GM12865 (cell line): ENCODE data around the gene IGFN1.

ENCODE experiments used
- DNase-seq: peaks from one replicate; pipeline ENCODE4 v3.0.0; 2010; ENCODE audit warnings: low read depth
- H3K4me3 ChIP-seq: 2 replicates; pipeline ENCODE4 v1.5.1; 2011; ENCODE audit warnings: mild to moderate bottlenecking, low read depth, low read length, control low read depth
- TF ChIP-seq, protein P1 (sequence below): IDR thresholded peaks from 2 replicates; pipeline ENCODE4 v1.5.1; 2011; ENCODE audit warnings: low read length, control low read depth, low read depth, inconsistent platforms; ENCODE audit not compliant: insufficient read depth; ENCODE audit errors: missing control alignments

The IGFN1 gene

DNA sequence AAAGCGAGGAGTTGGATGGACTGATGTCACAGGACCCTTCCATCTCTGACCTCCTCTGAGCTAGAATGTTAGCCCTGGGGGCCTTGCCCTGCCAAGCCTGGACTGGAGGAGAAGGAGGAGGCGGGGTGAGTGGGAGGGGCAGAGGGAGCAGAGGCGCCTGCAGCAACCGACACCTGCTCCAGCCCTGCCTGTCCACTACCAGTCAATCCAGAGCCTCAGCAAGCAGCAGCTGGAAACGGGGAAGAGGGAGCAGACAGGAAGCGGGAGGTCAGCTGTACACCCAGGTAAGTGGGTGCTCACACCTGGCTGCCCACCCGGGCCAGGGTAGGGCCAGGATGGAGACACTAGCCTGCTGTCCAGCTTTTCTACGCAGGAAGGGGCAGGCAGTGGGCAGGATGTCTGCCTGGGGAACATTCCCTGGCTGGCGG lies at the start of gene IGFN1:
Gene IGFN1, plus strand, starts transcription at position 201 of the 428 bp plus-strand sequence. CDS start 2,470 bp downstream, outside the sequence.
- no peak for DNase-seq
- TF ChIP-seq, protein P1, sequence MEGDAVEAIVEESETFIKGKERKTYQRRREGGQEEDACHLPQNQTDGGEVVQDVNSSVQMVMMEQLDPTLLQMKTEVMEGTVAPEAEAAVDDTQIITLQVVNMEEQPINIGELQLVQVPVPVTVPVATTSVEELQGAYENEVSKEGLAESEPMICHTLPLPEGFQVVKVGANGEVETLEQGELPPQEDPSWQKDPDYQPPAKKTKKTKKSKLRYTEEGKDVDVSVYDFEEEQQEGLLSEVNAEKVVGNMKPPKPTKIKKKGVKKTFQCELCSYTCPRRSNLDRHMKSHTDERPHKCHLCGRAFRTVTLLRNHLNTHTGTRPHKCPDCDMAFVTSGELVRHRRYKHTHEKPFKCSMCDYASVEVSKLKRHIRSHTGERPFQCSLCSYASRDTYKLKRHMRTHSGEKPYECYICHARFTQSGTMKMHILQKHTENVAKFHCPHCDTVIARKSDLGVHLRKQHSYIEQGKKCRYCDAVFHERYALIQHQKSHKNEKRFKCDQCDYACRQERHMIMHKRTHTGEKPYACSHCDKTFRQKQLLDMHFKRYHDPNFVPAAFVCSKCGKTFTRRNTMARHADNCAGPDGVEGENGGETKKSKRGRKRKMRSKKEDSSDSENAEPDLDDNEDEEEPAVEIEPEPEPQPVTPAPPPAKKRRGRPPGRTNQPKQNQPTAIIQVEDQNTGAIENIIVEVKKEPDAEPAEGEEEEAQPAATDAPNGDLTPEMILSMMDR, result no peak
- no peak within 1 kb of the TSS for H3K4me3 ChIP-seq

DNA sequence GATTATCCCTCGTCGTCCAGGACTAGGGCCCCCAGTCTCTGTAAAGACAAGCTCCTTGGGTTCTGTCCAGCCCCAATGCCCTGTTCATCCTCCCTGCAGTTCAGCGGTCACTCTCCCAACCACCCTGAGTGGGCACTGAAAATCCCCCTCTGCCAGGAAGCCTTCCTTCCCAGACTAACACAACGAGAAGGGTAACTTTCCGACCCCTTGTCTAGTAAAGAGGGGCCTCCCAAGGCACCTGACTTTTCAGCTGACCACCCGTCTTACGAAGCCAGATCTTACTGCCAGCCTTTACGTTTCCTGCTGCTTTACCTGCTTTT lies 49.7 kb upstream of the IGFN1 start:
- DNase-seq, result no peak
- TF ChIP-seq, protein P1, result no peak
- H3K4me3 ChIP-seq, result no peak overlapping the region

DNA sequence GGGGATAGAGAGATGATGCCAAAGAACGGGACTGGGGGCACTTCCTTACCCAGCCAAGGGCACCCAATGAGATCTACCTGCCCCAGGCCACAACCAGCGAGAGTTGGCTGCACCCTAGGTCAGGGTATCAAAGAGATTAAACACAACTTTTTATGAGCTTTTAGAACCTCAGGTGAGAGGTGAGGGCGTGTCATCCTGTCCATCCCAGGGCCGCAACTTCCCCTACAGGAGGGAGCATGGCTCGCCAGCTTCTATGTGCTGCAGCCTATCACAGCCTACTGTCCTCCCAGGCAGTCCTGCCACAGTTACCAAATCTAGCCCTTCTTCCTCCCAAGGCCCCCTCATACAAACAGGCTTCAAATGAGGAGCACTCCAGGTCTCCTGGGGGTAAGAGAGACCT lies 49.2 kb upstream of the IGFN1 start:
- TF ChIP-seq, protein P1, result no peak

DNA sequence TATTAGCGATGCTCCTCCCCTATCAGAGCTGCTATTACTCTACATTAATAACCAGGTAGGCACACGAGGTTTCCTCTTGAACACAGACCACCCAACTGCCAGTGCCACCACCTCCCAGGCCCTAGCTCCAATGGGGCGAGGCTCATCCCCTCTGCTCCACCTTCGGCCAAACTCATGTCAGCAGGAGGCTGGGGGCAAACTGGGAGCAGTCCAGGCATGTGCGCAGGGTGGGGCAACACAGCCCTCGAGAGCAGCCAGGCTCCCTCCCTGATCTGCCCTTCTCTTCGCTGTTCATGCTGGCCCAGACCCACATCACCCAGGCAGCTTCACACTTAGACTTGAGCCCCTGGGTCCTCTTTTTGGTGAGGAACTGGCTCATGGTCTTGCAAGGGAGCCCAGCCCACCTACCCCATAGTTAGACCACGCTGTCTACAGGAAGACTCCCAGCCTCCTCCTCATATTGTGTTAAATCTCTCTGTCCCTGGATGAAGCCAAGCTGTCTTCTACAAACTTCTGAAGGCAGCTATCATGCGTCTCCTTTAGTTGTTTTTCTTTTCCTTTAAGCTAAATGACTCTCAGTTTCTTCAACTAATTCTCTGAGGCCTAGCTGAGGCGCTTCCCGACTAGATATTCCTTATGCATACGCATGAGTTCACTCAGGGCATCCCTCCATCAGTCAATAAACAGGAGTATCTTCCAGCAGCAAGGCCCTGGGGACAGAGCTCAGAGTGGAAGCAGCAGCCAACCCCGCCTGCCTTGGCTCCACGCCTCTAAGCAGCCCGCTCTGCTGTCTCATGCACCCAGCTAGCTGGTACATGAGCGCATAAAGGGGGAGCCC lies 48.4 kb upstream of the IGFN1 start:
- no peak overlapping the region for H3K4me3 ChIP-seq
- TF ChIP-seq, protein P1, result no peak
- DNase-seq, result no peak

More for the DNA sequence above, 49.2 kb upstream of the IGFN1 start:
- no peak overlapping the region for H3K4me3 ChIP-seq
- DNase-seq, result no peak

DNA sequence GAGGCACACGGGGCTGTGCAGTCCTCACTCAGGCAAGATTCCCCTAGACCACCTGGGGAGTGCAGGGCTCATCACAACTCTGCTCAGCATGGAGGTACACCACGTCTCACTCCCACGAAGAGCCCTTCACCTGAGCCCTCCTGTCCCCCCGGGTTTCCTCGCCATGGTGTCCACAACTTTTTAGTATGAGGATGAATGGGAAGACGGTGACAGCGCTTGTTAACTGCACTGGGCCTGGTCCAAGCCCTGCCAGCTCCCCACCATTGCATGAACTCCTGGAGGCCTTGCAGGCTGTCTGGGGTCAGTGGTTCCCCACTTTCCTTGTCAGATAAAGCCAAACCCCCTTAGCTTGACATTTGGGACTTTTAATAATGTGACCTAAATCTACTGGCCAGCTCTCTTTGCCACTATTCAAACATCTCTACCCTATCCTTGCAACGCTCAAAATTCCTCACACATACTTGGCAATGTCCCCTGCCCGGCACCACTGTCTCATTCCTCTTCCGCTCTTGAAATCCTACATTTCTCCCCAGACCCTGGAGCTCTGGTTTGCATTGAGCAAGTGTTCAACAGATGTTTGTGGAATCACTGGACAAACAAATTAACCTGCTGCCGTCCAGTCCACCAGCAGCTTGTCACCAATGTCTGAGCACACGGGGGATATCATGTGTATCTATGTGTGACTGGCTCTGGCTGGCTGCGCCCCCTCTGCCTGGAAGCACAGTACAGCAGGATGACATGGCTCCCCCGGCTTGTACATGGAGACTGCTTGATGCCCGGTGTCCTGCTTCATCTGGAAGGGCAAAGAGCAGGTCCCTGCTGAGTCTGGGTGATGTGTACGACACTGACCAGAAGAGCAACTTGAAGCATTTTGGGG lies 47.5 kb upstream of the IGFN1 start:
- DNase-seq, result no peak
- TF ChIP-seq, protein P1, result no peak
- H3K4me3 ChIP-seq, result no peak overlapping the region

DNA sequence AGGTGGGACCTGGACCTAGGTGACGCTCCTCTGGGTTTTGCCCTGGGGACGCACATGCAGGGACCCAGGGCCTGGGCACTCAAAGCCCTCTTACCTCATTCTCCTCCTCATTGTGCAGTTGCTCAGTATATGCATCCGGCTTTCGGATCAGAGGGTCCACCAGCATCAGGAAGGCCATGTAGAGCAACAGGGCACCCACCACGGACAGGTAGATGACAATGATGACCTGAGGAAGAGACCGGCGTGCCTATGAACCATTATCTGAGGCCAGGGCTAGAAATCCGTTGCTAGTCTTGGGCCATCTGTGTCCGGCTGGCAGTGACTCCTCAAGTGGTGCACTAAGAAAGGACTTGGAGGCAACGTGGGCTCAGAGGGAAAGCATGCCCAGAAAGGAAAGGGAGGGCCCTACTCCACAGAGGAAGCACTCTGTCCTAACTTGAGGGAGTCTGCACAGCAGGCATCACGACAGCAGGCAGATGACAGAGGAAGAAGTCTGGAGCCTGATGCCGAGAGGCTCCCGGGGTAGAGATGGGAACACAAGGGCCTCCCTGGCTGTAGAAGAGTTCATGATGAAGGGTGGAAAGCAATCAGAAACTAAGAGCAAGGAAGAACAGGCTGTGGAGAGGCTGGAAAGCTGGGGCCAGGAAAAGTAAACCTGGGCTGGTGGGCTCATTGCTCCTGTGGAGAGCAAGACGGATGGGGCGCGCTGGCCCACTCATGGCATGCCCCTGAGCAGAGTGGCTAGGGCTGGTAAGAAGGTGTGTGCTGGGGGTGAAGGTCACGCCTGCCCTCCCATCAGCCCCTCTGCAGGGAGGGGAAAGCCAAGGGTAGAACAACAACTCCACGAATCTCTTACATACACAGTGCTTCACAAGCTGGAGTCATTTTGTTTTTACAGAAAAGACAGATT lies 46.6 kb upstream of the IGFN1 start:
- TF ChIP-seq, protein P1, result no peak
- no peak for DNase-seq
- no peak overlapping the region for H3K4me3 ChIP-seq
